Embryonic facial prominence (tissue), 1 donor: ENCODE measurements around the gene PPP4R2.
"Not testable (repeated sequence)": the region's sequence is repeated elsewhere in the genome, so short reads cannot be mapped to it uniquely, and the experiment has no call there.

Experiments used
- DNase-seq: peaks from one replicate; pipeline ENCODE4 v3.0.0-alpha.2; 2016; ENCODE audit errors: extremely low spot score

PPP4R2 gene

DNA sequence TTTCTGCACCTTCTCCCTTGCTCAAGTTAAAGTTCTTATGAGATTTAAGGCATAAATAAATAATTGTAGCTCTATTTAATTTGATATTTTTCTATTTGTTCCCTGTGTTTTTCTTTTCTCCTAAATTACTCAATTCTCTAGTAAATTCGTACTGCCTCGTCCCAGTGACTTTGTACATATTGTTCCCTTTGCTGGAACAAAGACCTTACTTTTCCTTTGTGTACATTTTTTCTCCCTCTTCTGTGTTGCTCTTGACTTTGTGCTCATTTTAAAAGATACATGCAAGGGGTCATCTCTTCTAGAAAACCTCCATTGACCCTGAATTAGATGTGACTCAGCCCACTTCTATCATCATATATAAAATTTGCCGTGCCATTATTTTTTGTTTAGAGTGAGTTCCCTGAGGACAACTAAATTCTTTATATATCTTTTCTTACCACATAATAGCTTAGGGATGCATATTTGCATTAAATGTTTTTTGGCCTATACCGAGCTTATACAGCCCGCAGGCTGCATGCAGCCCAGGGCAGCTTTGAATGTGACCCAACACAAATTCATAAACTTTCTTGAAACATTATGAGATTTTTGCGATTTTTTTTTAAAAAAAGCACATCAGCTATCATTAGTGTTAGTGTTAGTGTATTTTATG is 29.6 kb downstream of the PPP4R2 start:
- DNase-seq = no peak

DNA sequence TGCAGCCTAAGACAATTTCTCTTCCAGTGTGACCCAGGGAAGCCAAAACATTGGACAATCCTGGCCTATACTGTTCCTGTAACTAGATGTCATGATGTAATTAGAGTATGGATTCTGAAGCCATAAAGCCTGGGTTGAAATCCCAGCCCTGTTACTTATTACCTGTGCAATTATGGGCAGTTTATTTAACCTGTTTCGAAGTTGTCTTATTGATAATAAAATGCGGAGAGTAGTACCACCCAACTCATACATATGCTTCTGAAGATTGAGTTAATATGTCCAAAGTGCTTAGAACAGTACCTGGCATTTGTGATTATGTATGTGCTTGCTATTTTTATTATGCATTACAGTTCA is 30.1 kb downstream of the PPP4R2 start:
- DNase-seq = no peak

- DNase-seq = no peak
Measured at GRCh38 chr3:73028803-73029202, 32.2 kb downstream of the PPP4R2 start.

GRCh38 chr3:73029321-73029796 is 32.7 kb downstream of the PPP4R2 start:
- DNase-seq = no peak

DNA sequence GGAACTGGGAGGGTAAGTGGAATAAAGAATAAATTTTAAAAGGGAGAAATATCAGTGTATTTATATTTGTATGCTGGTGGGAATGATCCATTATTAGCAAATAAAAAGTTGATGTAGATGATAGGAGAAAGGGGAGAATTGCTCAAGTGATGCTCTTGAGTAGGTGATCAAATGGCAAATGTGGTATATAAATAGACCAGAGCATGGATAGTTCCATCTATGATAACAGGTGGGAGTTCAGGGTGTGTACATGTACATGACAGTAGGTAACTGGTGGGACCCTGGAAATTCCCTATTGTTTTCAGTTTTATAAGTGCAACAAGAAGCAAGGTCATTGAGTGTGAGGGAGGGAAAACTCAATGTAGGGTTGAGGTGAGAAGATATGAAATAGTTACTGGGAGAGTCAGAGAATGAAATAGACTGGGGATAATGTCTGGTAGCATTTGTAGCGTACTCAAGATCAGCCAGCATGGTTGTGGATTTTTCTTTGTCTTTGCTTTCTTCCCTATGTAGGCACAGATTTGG is 33.5 kb downstream of the PPP4R2 start:
- DNase-seq = no peak

DNA sequence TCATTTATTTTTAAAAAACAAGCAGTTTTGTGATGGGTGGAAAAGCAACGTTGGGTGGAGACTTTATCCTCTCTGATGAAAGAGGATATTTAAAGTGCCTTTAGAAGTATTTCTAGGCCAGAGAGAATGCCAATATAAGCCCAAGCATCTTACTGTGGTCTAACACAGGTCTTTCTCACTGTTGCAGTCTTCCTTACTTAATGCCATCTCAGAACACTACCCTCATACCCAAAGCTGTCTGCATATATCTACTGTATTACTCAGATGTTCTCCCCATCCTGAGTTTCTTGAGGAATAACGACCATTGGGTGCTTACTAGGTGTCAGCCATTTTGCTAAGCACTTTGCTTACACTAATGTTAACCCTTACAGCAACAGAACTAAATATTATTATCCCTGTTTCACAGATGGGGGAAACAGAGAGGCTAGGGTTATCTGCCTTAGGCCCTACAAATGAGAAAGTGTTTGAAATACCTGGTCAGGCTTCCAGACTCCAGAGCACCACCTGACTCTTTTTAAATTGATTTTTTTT is 35.0 kb downstream of the PPP4R2 start:
- DNase-seq = no peak

GRCh38 chr3:73036694-73037591 is 40.3 kb downstream of the PPP4R2 start:
- DNase-seq = no peak

- no peak for DNase-seq
Measured at GRCh38 chr3:73041537-73041936, 44.9 kb downstream of the PPP4R2 start.

DNA sequence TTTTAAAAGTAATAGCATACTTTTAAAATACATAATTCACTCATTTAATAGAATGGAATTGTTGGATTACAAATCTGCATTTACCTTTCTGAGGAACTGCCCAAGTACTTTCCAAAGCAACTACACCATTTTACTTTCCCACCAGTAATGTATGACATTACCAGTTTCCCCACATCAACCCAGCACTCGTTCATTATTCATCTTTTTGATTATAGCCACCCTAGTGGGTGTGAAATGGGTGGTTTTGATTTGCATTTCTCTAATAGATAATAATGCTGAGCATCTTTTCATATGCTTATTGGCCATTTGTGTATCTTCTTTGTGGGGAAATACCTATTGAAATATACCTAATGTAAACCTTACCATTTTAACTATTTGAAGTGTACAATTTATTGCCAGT is 46.8 kb downstream of the PPP4R2 start:
- DNase-seq = no peak

DNA sequence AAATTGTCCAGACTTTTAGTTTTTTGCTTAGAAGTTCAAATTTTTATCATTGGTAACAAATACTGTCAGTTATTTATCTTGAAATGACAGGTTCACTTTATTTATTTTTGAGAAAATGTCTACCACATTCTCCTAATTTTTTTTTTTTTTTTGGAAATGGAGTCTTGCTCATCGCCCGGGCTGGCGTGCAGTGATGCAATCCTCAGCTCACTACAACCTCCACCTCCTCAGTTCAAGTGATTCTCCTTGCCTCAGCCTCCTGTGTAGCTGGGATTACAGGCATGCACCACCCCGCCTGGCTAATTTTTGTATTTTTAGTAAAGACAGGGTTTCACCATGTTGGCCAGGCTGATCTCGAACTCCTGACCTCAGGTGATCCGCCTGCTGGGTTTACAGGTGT is 48.8 kb downstream of the PPP4R2 start:
- no peak for DNase-seq

DNA sequence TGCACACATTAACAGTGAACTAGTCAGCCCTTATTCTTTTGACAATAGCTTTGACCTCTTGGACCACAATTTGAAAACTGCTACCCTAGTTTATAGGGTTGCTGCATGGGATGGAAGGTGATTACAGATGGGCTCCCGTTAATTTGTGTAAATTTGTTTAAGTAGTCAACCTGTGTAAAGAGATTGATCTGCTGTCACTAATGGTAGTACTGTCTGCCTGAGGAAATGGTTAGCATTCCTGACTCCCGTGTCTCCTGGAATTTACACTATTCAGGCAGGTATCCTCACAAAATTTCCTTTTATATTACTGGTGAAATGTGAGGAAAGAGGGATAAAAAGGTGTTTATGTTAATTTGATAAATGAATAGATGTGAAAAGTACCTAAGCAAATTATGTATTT is 49.6 kb downstream of the PPP4R2 start:
- no peak for DNase-seq

- DNase-seq = no peak
Measured at GRCh38 chr3:73049319-73049718, 52.7 kb downstream of the PPP4R2 start.

DNA sequence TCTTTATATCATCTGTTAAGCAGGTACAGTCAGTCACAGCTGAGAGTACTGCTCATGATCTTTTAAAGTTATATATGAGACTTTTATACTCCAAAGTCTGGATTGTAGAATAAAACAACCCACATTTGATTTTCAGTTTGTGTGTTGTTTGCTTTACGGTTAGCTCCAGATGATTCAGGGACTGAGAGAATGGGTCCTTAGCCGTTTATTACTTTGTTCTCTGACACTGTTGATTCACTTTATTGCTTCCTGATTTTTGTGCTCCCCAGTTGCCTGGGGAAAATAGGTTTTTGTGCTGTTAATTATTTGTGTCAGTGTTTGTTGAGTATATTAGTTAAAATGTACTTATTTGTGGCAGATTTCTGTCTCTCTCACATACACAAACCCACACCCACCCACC is 56.2 kb downstream of the PPP4R2 start:
- no peak for DNase-seq

DNA sequence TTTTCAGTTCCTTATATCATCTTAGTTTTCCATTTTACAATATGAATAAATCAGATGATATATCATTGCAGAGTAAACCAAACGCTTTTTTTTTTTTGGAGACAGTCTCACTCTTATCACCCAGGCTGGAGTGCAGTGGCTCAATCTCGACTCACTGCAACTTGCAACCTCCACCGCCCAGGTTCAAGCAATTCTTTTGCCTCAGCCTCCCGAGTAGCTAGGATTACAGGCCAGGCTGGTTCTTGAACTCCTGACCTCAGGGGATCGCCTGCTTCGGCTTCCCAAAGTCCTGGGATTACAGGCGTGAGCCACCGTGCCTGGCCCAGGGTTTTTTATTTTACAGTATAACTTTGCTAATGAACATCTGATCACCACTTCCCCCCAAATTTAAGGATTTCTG is 59.0 kb downstream of the PPP4R2 start:
- DNase-seq = no peak

DNA sequence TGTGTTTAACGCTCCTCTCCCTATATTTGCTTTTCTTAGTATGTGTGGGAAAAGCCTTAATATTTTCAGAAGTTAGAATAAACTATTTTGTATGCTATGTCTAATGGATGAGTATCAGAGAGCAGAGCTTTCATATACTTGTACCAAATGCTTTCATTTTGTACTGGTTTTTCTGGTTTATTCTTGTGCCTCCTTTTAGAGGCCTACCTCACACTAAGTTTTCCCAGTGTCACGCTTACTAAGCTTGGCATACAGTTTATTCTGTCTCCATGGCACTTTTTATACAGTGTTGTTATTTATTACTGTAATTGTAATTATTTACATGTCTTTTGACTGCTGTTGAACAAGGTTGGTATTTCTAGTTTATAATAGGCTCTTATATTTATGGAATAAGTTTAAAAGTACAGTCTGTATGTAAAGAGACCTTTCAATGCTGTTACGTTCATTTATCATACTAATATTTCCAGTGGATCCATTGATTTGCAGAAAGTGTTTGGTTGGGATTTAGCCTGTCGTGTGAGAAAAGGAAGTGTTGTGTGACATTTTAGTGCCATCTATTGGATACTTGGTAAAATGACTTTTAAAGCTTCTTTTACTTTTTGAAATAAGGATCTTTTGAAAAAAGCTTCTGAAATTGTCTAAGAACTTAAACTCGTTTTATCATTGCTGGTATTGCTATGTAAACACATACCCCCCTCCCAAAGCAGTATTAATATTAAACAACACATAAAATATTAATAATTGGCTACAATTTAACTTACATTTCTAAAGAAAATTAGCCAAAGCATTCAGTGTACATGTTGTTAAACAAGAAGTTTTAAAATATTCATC is 59.6 kb downstream of the PPP4R2 start:
- DNase-seq = peak; percentile 45

DNA sequence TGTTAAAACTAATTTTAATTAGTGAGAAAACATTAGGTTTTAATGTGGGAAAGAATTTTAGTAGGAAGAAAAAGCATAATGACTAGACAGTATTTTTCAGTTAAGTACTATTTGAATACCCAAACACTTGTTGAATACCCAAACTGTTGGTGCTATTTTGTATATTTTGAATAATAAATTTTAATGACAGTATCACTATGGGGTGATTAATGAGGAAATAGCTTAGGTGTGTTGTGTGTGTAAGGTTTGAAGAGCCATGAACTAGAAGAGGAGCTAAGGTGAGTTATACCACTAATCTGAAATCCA is 60.2 kb downstream of the PPP4R2 start:
- DNase-seq = no peak

DNA sequence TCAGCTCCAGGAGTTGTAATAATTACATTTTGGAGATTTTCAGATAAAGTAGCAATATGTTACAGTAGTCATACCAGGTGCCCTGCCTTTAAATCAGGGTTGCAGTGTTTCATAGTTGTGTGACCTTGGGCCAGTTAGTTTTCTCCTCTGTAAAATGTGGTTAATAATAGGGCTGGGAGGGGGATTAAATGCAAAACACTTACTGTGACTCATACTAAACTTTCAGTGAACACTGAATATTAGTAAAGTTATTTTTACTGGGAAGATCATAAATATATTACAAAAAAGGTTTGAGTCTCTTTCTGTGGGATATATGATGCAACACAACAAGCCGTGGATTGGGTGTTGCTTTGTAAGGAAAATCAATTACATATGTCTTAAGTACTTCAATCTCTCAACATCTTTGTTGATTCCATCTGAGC is 63.7 kb downstream of the PPP4R2 start:
- no peak for DNase-seq

DNA sequence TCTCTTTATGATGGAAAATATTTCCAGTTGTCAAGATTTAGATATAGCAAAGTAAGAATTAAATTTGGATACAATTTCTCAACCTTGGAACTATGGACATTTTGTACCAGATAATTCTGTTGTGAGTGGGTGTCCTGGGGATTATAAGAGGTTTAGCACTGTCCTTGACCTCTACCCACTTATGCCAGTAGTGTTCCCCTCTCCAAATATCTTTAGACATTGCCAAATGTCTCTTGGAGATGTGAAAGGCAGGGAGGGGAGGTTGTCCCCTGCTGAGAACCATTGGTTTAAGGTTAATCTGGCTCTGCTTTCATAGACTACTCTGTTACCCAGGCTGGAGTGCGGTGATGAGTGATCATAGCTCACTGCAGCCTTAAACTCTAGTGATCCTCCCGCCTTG is 64.8 kb downstream of the PPP4R2 start, which contains the start of gene EBLN2:
Gene EBLN2, plus strand, starts transcription at position 244 of the 400 bp plus-strand sequence. CDS start 423 bp downstream, outside the sequence.
- no peak for DNase-seq

- not testable (repeated sequence) for DNase-seq
Measured at GRCh38 chr3:73066243-73066642, 69.6 kb downstream of the PPP4R2 start.

GRCh38 chr3:73068419-73068818 is 71.8 kb downstream of the PPP4R2 start:
- DNase-seq = no peak

DNA sequence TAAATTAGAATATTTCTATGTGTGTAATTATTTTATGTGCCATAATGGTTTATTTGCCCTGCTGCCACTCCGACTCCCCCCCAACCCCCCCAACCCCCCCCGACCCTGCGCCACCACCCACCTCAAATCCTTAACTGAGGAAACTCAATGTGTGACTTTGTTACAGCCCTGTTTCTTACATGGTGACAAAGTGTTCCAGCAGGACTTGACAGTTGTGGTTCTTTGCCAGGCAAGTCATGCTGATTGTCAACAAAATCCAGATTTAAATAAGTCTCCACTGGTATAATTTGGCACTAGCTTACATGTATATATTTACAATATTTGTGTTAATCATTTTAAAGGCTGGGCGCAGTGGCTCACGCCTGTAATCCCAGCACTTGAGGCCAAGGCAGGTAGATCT is 72.6 kb downstream of the PPP4R2 start:
- DNase-seq = no peak
